Stimulated activated CD8-positive, alpha-beta memory T cell treated with anti-CD3 and anti-CD28 coated beads, Interleukin-15, amount 100 ng/mL, for 24 hours (primary cell): ENCODE measurements around the gene VWF.
"Not testable (repeated sequence)": the region's sequence is repeated elsewhere in the genome, so short reads cannot be mapped to it uniquely, and the experiment has no call there.

Experiments used
- DNase-seq: peaks from one replicate; pipeline ENCODE4 v3.0.0-alpha.2; 2020; ENCODE audit warnings: low read depth

The VWF gene

GRCh38 chr12:6145564-6145963, 21.1 kb upstream of the VWF start:
- DNase-seq = no peak

- no peak for DNase-seq
Measured at GRCh38 chr12:6143303-6143675, 18.8 kb upstream of the VWF start.

- DNase-seq = not testable (repeated sequence)
Measured at GRCh38 chr12:6142368-6143302, 18.2 kb upstream of the VWF start.

- not testable (repeated sequence) for DNase-seq
Measured at GRCh38 chr12:6141731-6142367, 17.4 kb upstream of the VWF start.

- DNase-seq = no peak
Measured at GRCh38 chr12:6140651-6141447, 16.4 kb upstream of the VWF start.

GRCh38 chr12:6135071-6135470, 10.6 kb upstream of the VWF start:
- DNase-seq = no peak

GRCh38 chr12:6133642-6134041, 9.2 kb upstream of the VWF start:
- DNase-seq = no peak

- DNase-seq = no peak
Measured at GRCh38 chr12:6132496-6132895, 8.0 kb upstream of the VWF start.

- no peak for DNase-seq
Measured at GRCh38 chr12:6125310-6125608, 789 bp upstream of the VWF start.

- DNase-seq = no peak
Measured at GRCh38 chr12:6123258-6123657, 1.2 kb downstream of the VWF start.

- no peak for DNase-seq
Measured at GRCh38 chr12:6122201-6122600, 2.3 kb downstream of the VWF start.

- DNase-seq = no peak
Measured at GRCh38 chr12:6120796-6121473, 3.5 kb downstream of the VWF start.

- DNase-seq = no peak
Measured at GRCh38 chr12:6118891-6119568, 5.4 kb downstream of the VWF start.

- no peak for DNase-seq
Measured at GRCh38 chr12:6116471-6117021, 7.9 kb downstream of the VWF start.

GRCh38 chr12:6115389-6115788, 9.1 kb downstream of the VWF start:
- DNase-seq = no peak

GRCh38 chr12:6114476-6114870, 10.0 kb downstream of the VWF start:
- no peak for DNase-seq

GRCh38 chr12:6113691-6114475, 10.6 kb downstream of the VWF start:
- DNase-seq = no peak

GRCh38 chr12:6112004-6112403, 12.5 kb downstream of the VWF start:
- DNase-seq = no peak

- no peak for DNase-seq
Measured at GRCh38 chr12:6110006-6110405, 14.5 kb downstream of the VWF start.

GRCh38 chr12:6106218-6106617, 18.3 kb downstream of the VWF start:
- DNase-seq = no peak

- no peak for DNase-seq
Measured at GRCh38 chr12:6104842-6105241, 19.6 kb downstream of the VWF start.
